NT2/D1 (cell line): ENCODE data around the gene PLOD1.

ENCODE experiments used
- SUZ12 ChIP-seq: IDR thresholded peaks from 2 replicates; pipeline ENCODE4 v1.6.1; 2011; ENCODE audit not compliant: insufficient read length, insufficient read depth; ENCODE audit errors: extremely low read depth
- YY1 ChIP-seq: IDR thresholded peaks from 2 replicates; pipeline ENCODE4 v1.6.1; 2011; ENCODE audit not compliant: insufficient read length, insufficient read depth
- ZNF274 ChIP-seq: IDR thresholded peaks from 2 replicates; pipeline ENCODE4 v1.6.1; 2011; ENCODE audit warnings: mild to moderate bottlenecking, low read depth, low read length

DNA sequence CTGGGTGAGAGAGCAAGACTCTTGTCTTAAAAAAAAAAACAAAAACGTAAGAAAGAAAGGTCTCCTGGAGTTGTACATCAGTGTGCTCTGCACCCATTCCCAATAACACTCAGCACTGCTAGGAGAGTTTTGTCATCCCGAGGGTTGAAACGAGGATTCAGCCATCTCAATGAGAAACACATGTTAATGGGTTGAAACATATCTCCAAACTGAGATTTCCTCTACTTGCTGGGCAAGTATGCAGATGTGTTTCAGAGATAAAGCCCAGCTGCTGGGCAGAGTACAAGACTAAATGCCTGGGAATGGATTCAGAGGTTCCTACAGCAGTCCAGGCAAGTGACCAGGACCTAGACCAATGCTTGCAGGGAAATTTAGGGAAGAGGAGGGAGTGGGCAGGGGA, 43.1 kb downstream of the PLOD1 start:
- TF ChIP-seq YY1 (no peak), ZNF274 (no peak), SUZ12 (no peak)
